Measurements from ENCODE around the gene ANKFN1. TPM values are rescaled to one million over a fixed set of nuclear protein-coding genes. Genes with fewer than 3 reads are reported as not detected.

ANKFN1 gene
- total RNA-seq, 1 donor from 2014 or later: not detected

GRCh38 chr17:56481659-56482058 is 328.4 kb downstream of the ANKFN1 start:
- H3K27me3 Mint-ChIP-seq (ENCODE audit: insufficient read depth, low read depth): no peaks in the 10 kb centered on the region
- peaks cover 30% of the 10 kb centered on the region for H3K4me1 Mint-ChIP-seq
- no peaks in the 10 kb centered on the region for H3K27me3 ChIP-seq
- H3K9ac ChIP-seq: no peak overlapping the region
- no peak overlapping the region for H3K27ac Mint-ChIP-seq
- H3K4me2 ChIP-seq: no peak overlapping the region
- H3K9me3 ChIP-seq (ENCODE audit: low read depth): no peaks in the 10 kb centered on the region
- no peaks in the 10 kb centered on the region for H3K36me3 ChIP-seq
- no peak for TF ChIP-seq CTCF (IDR thresholded peaks at IDR 0.05)
- TF ChIP-seq EZH2 (IDR thresholded peaks at IDR 0.05): no peak
- no peak for TF ChIP-seq EZH2phosphoT487 (IDR thresholded peaks at IDR 0.05)
- DNase-seq (ENCODE audit: low spot score): no peak
- no peak overlapping the region for H3K4me3 Mint-ChIP-seq
- H3K4me3 ChIP-seq: no peak overlapping the region
- no peaks in the 10 kb centered on the region for H4K20me1 ChIP-seq (ENCODE audit: low read depth)
- no peaks in the 10 kb centered on the region for H3K36me3 Mint-ChIP-seq
- H3K79me2 ChIP-seq (ENCODE audit: low read depth): no peaks in the 10 kb centered on the region
- H3K27ac ChIP-seq: no peak overlapping the region
- H2AFZ ChIP-seq (replicated peaks): no peak overlapping the region
- H3K9me3 Mint-ChIP-seq: no peaks in the 10 kb centered on the region
- H3F3A ChIP-seq (ENCODE audit: low read depth): peaks cover 10% of the 10 kb centered on the region
- peaks cover 34% of the 10 kb centered on the region for H3K4me1 ChIP-seq

- H3K9me3 Mint-ChIP-seq: no peaks in the 10 kb centered on the region
These were observed 329.0 kb downstream of the ANKFN1 start for GRCh38 chr17:56482229-56482628.

GRCh38 chr17:56486732-56487131 is 333.5 kb downstream of the ANKFN1 start:
- no peaks in the 10 kb centered on the region for H3K36me3 Mint-ChIP-seq
- H3K27ac Mint-ChIP-seq: no peak overlapping the region
- no peaks in the 10 kb centered on the region for H3K27me3 ChIP-seq
- H3K4me1 ChIP-seq: peaks cover 20% of the 10 kb centered on the region
- H3K27me3 Mint-ChIP-seq (ENCODE audit: insufficient read depth, low read depth): no peaks in the 10 kb centered on the region
- H4K20me1 ChIP-seq (ENCODE audit: low read depth): no peaks in the 10 kb centered on the region
- H3K36me3 ChIP-seq: no peaks in the 10 kb centered on the region
- H3K4me3 ChIP-seq: no peak overlapping the region
- no peaks in the 10 kb centered on the region for H3F3A ChIP-seq (ENCODE audit: low read depth)
- no peaks in the 10 kb centered on the region for H3K9me3 Mint-ChIP-seq
- no peak overlapping the region for H3K4me3 Mint-ChIP-seq
- no peak overlapping the region for H3K27ac ChIP-seq
- DNase-seq (ENCODE audit: low spot score): no peak
- H3K4me2 ChIP-seq: no peak overlapping the region
- no peak overlapping the region for H3K9ac ChIP-seq
- peaks cover 20% of the 10 kb centered on the region for H3K4me1 Mint-ChIP-seq
- TF ChIP-seq CTCF (IDR thresholded peaks at IDR 0.05) (no peak), EZH2phosphoT487 (IDR thresholded peaks at IDR 0.05) (no peak), EZH2 (IDR thresholded peaks at IDR 0.05) (no peak)
- H2AFZ ChIP-seq (replicated peaks): no peak overlapping the region
- no peaks in the 10 kb centered on the region for H3K79me2 ChIP-seq (ENCODE audit: low read depth)
- no peaks in the 10 kb centered on the region for H3K9me3 ChIP-seq (ENCODE audit: low read depth)

More at GRCh38 chr17:56482229-56482628, 329.0 kb downstream of the ANKFN1 start:
- Histone ChIP-seq H3K4me1 (peaks cover 34% of the 10 kb centered on the region), H3K9ac (no peak overlapping the region), H3K9me3 (ENCODE audit: low read depth) (no peaks in the 10 kb centered on the region), H3K4me3 (no peak overlapping the region), H4K20me1 (ENCODE audit: low read depth) (no peaks in the 10 kb centered on the region), H3K79me2 (ENCODE audit: low read depth) (no peaks in the 10 kb centered on the region), H2AFZ (replicated peaks) (no peak overlapping the region), H3K36me3 (no peaks in the 10 kb centered on the region), H3F3A (ENCODE audit: low read depth) (peaks cover 10% of the 10 kb centered on the region), H3K27me3 (no peaks in the 10 kb centered on the region), H3K27ac (no peak overlapping the region), H3K4me2 (no peak overlapping the region)
- TF ChIP-seq CTCF (IDR thresholded peaks at IDR 0.05) (no peak), EZH2phosphoT487 (IDR thresholded peaks at IDR 0.05) (no peak), EZH2 (IDR thresholded peaks at IDR 0.05) (no peak)
- peaks cover 30% of the 10 kb centered on the region for H3K4me1 Mint-ChIP-seq
- H3K27me3 Mint-ChIP-seq (ENCODE audit: insufficient read depth, low read depth): no peaks in the 10 kb centered on the region
- H3K36me3 Mint-ChIP-seq: no peaks in the 10 kb centered on the region
- no peak overlapping the region for H3K4me3 Mint-ChIP-seq
- H3K27ac Mint-ChIP-seq: no peak overlapping the region
- no peak for DNase-seq (ENCODE audit: low spot score)
